ENCODE results near the gene CLP1.

CLP1 gene

GRCh38 chr11:57645689-57646085 is 11.9 kb upstream of the CLP1 start:
- H3K4me3 ChIP-seq (ENCODE audit: control insufficient read depth, low read depth, low read length) = no peak overlapping the region
- DNase-seq (ENCODE audit: low read depth) = no peak
- TF ChIP-seq CTCF (conservative IDR thresholded peaks at IDR 0.05; ENCODE audit: control insufficient read depth, insufficient read depth, low read depth, low read length) = no peak

- H3K4me3 ChIP-seq (ENCODE audit: control insufficient read depth, low read depth, low read length) = no peak overlapping the region
- TF ChIP-seq CTCF (conservative IDR thresholded peaks at IDR 0.05; ENCODE audit: control insufficient read depth, insufficient read depth, low read depth, low read length) = no peak
- no peak for DNase-seq (ENCODE audit: low read depth)
Measured at GRCh38 chr11:57646194-57646798, 11.3 kb upstream of the CLP1 start.

GRCh38 chr11:57646799-57647303 is 10.7 kb upstream of the CLP1 start:
- H3K4me3 ChIP-seq (ENCODE audit: control insufficient read depth, low read depth, low read length) = no peak overlapping the region

GRCh38 chr11:57647372-57647771 is 10.2 kb upstream of the CLP1 start:
- no peak overlapping the region for H3K4me3 ChIP-seq (ENCODE audit: control insufficient read depth, low read depth, low read length)
- DNase-seq (ENCODE audit: low read depth) = no peak
- TF ChIP-seq CTCF (conservative IDR thresholded peaks at IDR 0.05; ENCODE audit: control insufficient read depth, insufficient read depth, low read depth, low read length) = no peak

More at GRCh38 chr11:57646799-57647303, 10.7 kb upstream of the CLP1 start:
- TF ChIP-seq CTCF (conservative IDR thresholded peaks at IDR 0.05; ENCODE audit: control insufficient read depth, insufficient read depth, low read depth, low read length) = no peak
- no peak for DNase-seq (ENCODE audit: low read depth)

- H3K4me3 ChIP-seq (ENCODE audit: control insufficient read depth, low read depth, low read length) = peak overlapping the region; percentile 52
- no peak for DNase-seq (ENCODE audit: low read depth)
- no peak for TF ChIP-seq CTCF (conservative IDR thresholded peaks at IDR 0.05; ENCODE audit: control insufficient read depth, insufficient read depth, low read depth, low read length)
Measured at GRCh38 chr11:57647960-57648800, 9.4 kb upstream of the CLP1 start.

GRCh38 chr11:57648801-57649735 is 8.5 kb upstream of the CLP1 start:
- H3K4me3 ChIP-seq (ENCODE audit: control insufficient read depth, low read depth, low read length) = peak overlapping the region; percentile 52
- peak; percentile 46 for DNase-seq (ENCODE audit: low read depth)
- TF ChIP-seq CTCF (conservative IDR thresholded peaks at IDR 0.05; ENCODE audit: control insufficient read depth, insufficient read depth, low read depth, low read length) = no peak
